IMR-90 (cell line): ENCODE measurements around the gene ITIH5. TPM values are rescaled to one million over a fixed set of nuclear protein-coding genes. Genes with fewer than 3 reads are reported as not detected.

Experiments
- ATAC-seq: fragments of 200-7000 bp; cut with Tn5 transposase; 2 replicates; pipeline ENCODE4 v1.9.1; 2020; ENCODE audit warnings: low read depth, mild to moderate bottlenecking, moderate library complexity
- BruUV-seq: library from RNA; stranded (reverse); fragments of 400-500 nt; replicated peaks from 2 replicates; lab custom pipeline; 2021; lab: Mats Ljungman, UMichigan
- CTCF ChIA-PET: fragments of 300-600 bp; formaldehyde crosslinking; extraction: SDS; loops from one replicate; lab custom pipeline; 2021; ENCODE audit warnings: antibody characterized with exemption; lab: Yijun Ruan, JAX
- POLR2A ChIA-PET: fragments of 300-600 bp; sonication (Branson Sonifier 250); formaldehyde crosslinking; loops from one replicate; lab custom pipeline; 2022; ENCODE audit warnings: antibody characterized with exemption; ENCODE audit not compliant: unreplicated experiment; lab: Charles Lee
- DNase-seq: peaks from one replicate; pipeline ENCODE4 v3.0.0; 2013
- H2AFZ ChIP-seq: replicated peaks from 2 replicates; pipeline ENCODE3; 2013; ENCODE audit warnings: low read length, mild to moderate bottlenecking; ENCODE audit not compliant: poor library complexity
- H2AK5ac ChIP-seq: 2 replicates; pipeline ENCODE4 v1.6.1; 2013; ENCODE audit warnings: low read depth, low read length, inconsistent platforms
- H2AK9ac ChIP-seq: replicated peaks from 2 replicates; pipeline ENCODE3; 2013; ENCODE audit warnings: mild to moderate bottlenecking, low read depth, low read length, moderate library complexity; ENCODE audit not compliant: poor library complexity
- H2BK120ac ChIP-seq: 2 replicates; pipeline ENCODE4 v1.6.1; 2013; ENCODE audit warnings: low read depth, low read length, inconsistent platforms
- H2BK15ac ChIP-seq: 3 replicates; pipeline ENCODE4 v1.6.1; 2013; ENCODE audit warnings: low read depth, low read length, inconsistent platforms
- H2BK20ac ChIP-seq: 2 replicates; pipeline ENCODE4 v1.6.1; 2013; ENCODE audit warnings: low read depth, mild to moderate bottlenecking, inconsistent platforms, low read length, moderate library complexity
- H2BK5ac ChIP-seq: 2 replicates; pipeline ENCODE4 v1.6.1; 2013; ENCODE audit warnings: mild to moderate bottlenecking, low read depth, low read length, inconsistent platforms; ENCODE audit not compliant: poor library complexity, severe bottlenecking
- H3K14ac ChIP-seq: replicated peaks from 2 replicates; pipeline ENCODE4 v1.6.1; 2013; ENCODE audit warnings: low read depth, low read length, inconsistent platforms
- H3K18ac ChIP-seq: 2 replicates; pipeline ENCODE4 v1.6.1; 2013; ENCODE audit warnings: low read depth, low read length, control low read depth
- H3K23ac ChIP-seq: 2 replicates; pipeline ENCODE4 v1.6.1; 2013; ENCODE audit warnings: low read depth, low read length, inconsistent platforms
- H3K27ac ChIP-seq: 2 replicates; pipeline ENCODE4 v1.5.1; 2013; ENCODE audit warnings: mild to moderate bottlenecking, control low read depth, low read length; ENCODE audit not compliant: insufficient read depth
- H3K27me3 ChIP-seq: 2 replicates; pipeline ENCODE4 v1.6.1; 2013; ENCODE audit warnings: low read length; ENCODE audit not compliant: control insufficient read depth, insufficient read depth
- H3K36me3 ChIP-seq: 2 replicates; pipeline ENCODE4 v1.6.1; 2013; ENCODE audit warnings: low read length, mixed read lengths; ENCODE audit not compliant: control insufficient read depth, insufficient read depth
- H3K4ac ChIP-seq: 2 replicates; pipeline ENCODE4 v1.6.1; 2013; ENCODE audit warnings: low read depth, low read length, inconsistent platforms
- H3K4me1 ChIP-seq: 2 replicates; pipeline ENCODE4 v1.6.1; 2013; ENCODE audit warnings: low read length, mixed read lengths; ENCODE audit not compliant: control insufficient read depth, insufficient read depth
- H3K4me2 ChIP-seq: 2 replicates; pipeline ENCODE4 v1.6.1; 2013; ENCODE audit warnings: low read depth, mild to moderate bottlenecking, control low read depth, low read length, moderate library complexity
- H3K4me3 ChIP-seq: 2 replicates; pipeline ENCODE4 v1.5.1; 2013; ENCODE audit warnings: low read depth, mild to moderate bottlenecking, control low read depth, low read length, moderate library complexity; ENCODE audit not compliant: insufficient read depth
- H3K56ac ChIP-seq: 2 replicates; pipeline ENCODE4 v1.6.1; 2013; ENCODE audit warnings: low read length, inconsistent platforms; ENCODE audit not compliant: insufficient read depth; ENCODE audit errors: extremely low read depth
- H3K79me1 ChIP-seq, 2 experiments: 2 replicates each; pipeline ENCODE4 v1.6.1; 2013; ENCODE audit warnings: low read length in 2 of 2, inconsistent platforms in 1 of 2, low read depth in 1 of 2
- H3K9ac ChIP-seq: 2 replicates; pipeline ENCODE4 v1.6.1; 2013; ENCODE audit warnings: low read depth, low read length, control low read depth
- H3K9me1 ChIP-seq: 2 replicates; pipeline ENCODE4 v1.6.1; 2013; ENCODE audit warnings: low read length, inconsistent platforms; ENCODE audit not compliant: insufficient read depth
- H3K9me3 ChIP-seq: 2 replicates; pipeline ENCODE4 v1.6.1; 2013; ENCODE audit warnings: low read length; ENCODE audit not compliant: control insufficient read depth, insufficient read depth
- H4K20me1 ChIP-seq: 2 replicates; pipeline ENCODE4 v1.6.1; 2013; ENCODE audit warnings: low read length, inconsistent platforms; ENCODE audit not compliant: insufficient read depth
- H4K5ac ChIP-seq: 2 replicates; pipeline ENCODE4 v1.6.1; 2013; ENCODE audit warnings: mild to moderate bottlenecking, low read depth, low read length, control low read depth
- H4K8ac ChIP-seq, 2 experiments: 2 replicates each; pipeline ENCODE4 v1.6.1; 2013; ENCODE audit warnings: low read depth in 2 of 2, low read length in 2 of 2, control low read depth in 1 of 2, inconsistent platforms in 1 of 2
- H4K91ac ChIP-seq: 2 replicates; pipeline ENCODE4 v1.6.1; 2013; ENCODE audit warnings: low read depth, low read length, inconsistent platforms; ENCODE audit not compliant: insufficient read depth
- BHLHE40 ChIP-seq: fragments of 150-350 bp; IDR thresholded peaks from 2 replicates; pipeline ENCODE4 v1.6.1; 2016; ENCODE audit warnings: mild to moderate bottlenecking, low read depth, low read length
- CEBPB ChIP-seq: IDR thresholded peaks from 2 replicates; pipeline ENCODE4 v1.6.1; 2012; ENCODE audit warnings: low read depth, low read length, improper control_type of control experiment
- CHD1 ChIP-seq: IDR thresholded peaks from 2 replicates; pipeline ENCODE4 v1.6.1; 2012; ENCODE audit warnings: low read depth, low read length, improper control_type of control experiment
- CTCF ChIP-seq: conservative IDR thresholded peaks from 2 replicates; pipeline ENCODE4 v1.5.1; 2012; ENCODE audit warnings: mild to moderate bottlenecking, low read depth, low read length, improper control_type of control experiment
- ELK1 ChIP-seq: fragments of 150-350 bp; IDR thresholded peaks from 2 replicates; pipeline ENCODE4 v1.6.1; 2016; ENCODE audit warnings: low read depth, mild to moderate bottlenecking, low read length, moderate library complexity, borderline replicate concordance
- FOS ChIP-seq: fragments of 150-350 bp; IDR thresholded peaks from 2 replicates; pipeline ENCODE4 v1.6.1; 2016; ENCODE audit warnings: low read depth, low read length
- MAFK ChIP-seq: IDR thresholded peaks from 2 replicates; pipeline ENCODE4 v1.6.1; 2012; ENCODE audit warnings: low read depth, low read length, improper control_type of control experiment
- MAZ ChIP-seq: IDR thresholded peaks from 2 replicates; pipeline ENCODE4 v1.6.1; 2012; ENCODE audit warnings: low read depth, mild to moderate bottlenecking, low read length, improper control_type of control experiment, moderate library complexity, borderline replicate concordance
- MXI1 ChIP-seq: IDR thresholded peaks from 2 replicates; pipeline ENCODE4 v1.6.1; 2012; ENCODE audit warnings: low read depth, mild to moderate bottlenecking, low read length, moderate library complexity, borderline replicate concordance
- NFE2L2 ChIP-seq: fragments of 150-350 bp; IDR thresholded peaks from 2 replicates; pipeline ENCODE4 v1.6.1; 2016; ENCODE audit warnings: low read depth, mild to moderate bottlenecking, low read length
- POLR2A ChIP-seq: IDR thresholded peaks from 2 replicates; pipeline ENCODE4 v1.6.1; 2012; ENCODE audit warnings: mild to moderate bottlenecking, low read depth, low read length
- RAD21 ChIP-seq: IDR thresholded peaks from 2 replicates; pipeline ENCODE4 v1.6.1; 2012; ENCODE audit warnings: low read length, improper control_type of control experiment
- RCOR1 ChIP-seq: IDR thresholded peaks from 2 replicates; pipeline ENCODE4 v1.6.1; 2012; ENCODE audit warnings: mild to moderate bottlenecking, low read length, improper control_type of control experiment; ENCODE audit not compliant: insufficient replicate concordance
- RFX5 ChIP-seq: IDR thresholded peaks from 2 replicates; pipeline ENCODE4 v1.8.0; 2012; ENCODE audit warnings: low read depth, mild to moderate bottlenecking, low read length, moderate library complexity
- SMC3 ChIP-seq: fragments of 150-350 bp; IDR thresholded peaks from 2 replicates; pipeline ENCODE4 v1.6.1; 2016; ENCODE audit warnings: low read depth, mild to moderate bottlenecking, antibody characterized with exemption, low read length, moderate library complexity
- USF2 ChIP-seq: fragments of 150-350 bp; IDR thresholded peaks from 2 replicates; pipeline ENCODE4 v1.6.1; 2017; ENCODE audit warnings: mild to moderate bottlenecking, antibody characterized with exemption, low read length, low read depth
- WGBS, 2 experiments: methylation state at CpG; one replicate each; pipeline versions ENCODE4 v1.1.5 to v1.1.7; 2013; ENCODE audit warnings: missing lambda C conversion rate in 2 of 2; ENCODE audit not compliant: insufficient read length in 1 of 2; ENCODE audit errors: extremely low coverage in 2 of 2; 5-methylcytosine and 5-hydroxymethylcytosine counted together
- dilution Hi-C: fragments of 300-500 bp; cut with HindIII; formaldehyde crosslinking; loops from one replicate; pipeline ENCODE4 v1.14.3; 2018; ENCODE audit warnings: low sequenced_read_pairs; ENCODE audit not compliant: unreplicated experiment
- in situ Hi-C: fragments of 300-500 bp; cut with MboI; formaldehyde crosslinking; loops from 3 replicates; pipeline ENCODE4 v1.14.3; 2019; ENCODE audit warnings: low sequenced_read_pairs, inconsistent platforms, mixed read lengths
- intact Hi-C: fragments of 100-400 bp; cut with micrococcal nuclease; formaldehyde crosslinking; loops from 2 replicates; pipeline ENCODE4 v1.10.0; 2022
- polyA plus RNA-seq, 3 experiments: library from polyadenylated mRNA; depleted of rRNA; stranded (reverse); fragments of >200 nt; gene quantifications; 2 replicates each; pipeline ENCODE4 v1.2.3, GENCODE V29; 2012; ENCODE audit warnings: low replicate concordance in 1 of 3
- total RNA-seq: library from RNA; depleted of rRNA; stranded (reverse); fragments of >200 nt; gene quantifications from 2 replicates; pipeline ENCODE4 v1.2.3, GENCODE V29; 2012

The ITIH5 gene
- total and polyA plus RNA-seq, 2 of the 4 experiments (the other 2 are of a cell fraction) = under 0.01 to 0.07 TPM

- no peak for ATAC-seq
- H2BK5ac ChIP-seq = no peak overlapping the region
- in situ Hi-C loops = no loop called here
- H3K18ac ChIP-seq = no peak overlapping the region
- no peak overlapping the region for H3K4me2 ChIP-seq
- no peak overlapping the region for H2AFZ ChIP-seq
- no peak overlapping the region for H2AK9ac ChIP-seq
- dilution Hi-C loops = no loop called here
- H3K9ac ChIP-seq = no peak overlapping the region
- H3K4me3 ChIP-seq = no peak overlapping the region
- no peak for TF ChIP-seq CHD1
- no peak for TF ChIP-seq RAD21
- TF ChIP-seq USF2 = no peak
- no peak for TF ChIP-seq BHLHE40
- TF ChIP-seq MAFK = no peak
- TF ChIP-seq POLR2A = no peak
- no peak for TF ChIP-seq CEBPB
- no peak for TF ChIP-seq MAZ
- TF ChIP-seq NFE2L2 = no peak
- no peak for TF ChIP-seq ELK1
- TF ChIP-seq FOS = no peak
- no peak for TF ChIP-seq RCOR1
- no peak for TF ChIP-seq RFX5
- TF ChIP-seq CTCF = no peak
- no peak for TF ChIP-seq SMC3
- TF ChIP-seq MXI1 = no peak
- POLR2A ChIA-PET = no interaction called here
- H3K9me3 ChIP-seq = no peaks in the 10 kb centered on the region
- intact Hi-C loops = no loop called here
- no peak for DNase-seq
- no peaks in the 10 kb centered on the region for H3K36me3 ChIP-seq
- no peak overlapping the region for H3K27ac ChIP-seq
- no peaks in the 10 kb centered on the region for H3K9me1 ChIP-seq
- H2BK120ac ChIP-seq = no peak overlapping the region
- H2BK15ac ChIP-seq = no peak overlapping the region
- H3K14ac ChIP-seq = no peak overlapping the region
- no peak overlapping the region for H3K4ac ChIP-seq
- no peak overlapping the region for H3K23ac ChIP-seq
- H4K8ac ChIP-seq = no peak overlapping the region
- H3K4me1 ChIP-seq = no peaks in the 10 kb centered on the region
- H2AK5ac ChIP-seq = no peak overlapping the region
- H3K27me3 ChIP-seq = no peaks in the 10 kb centered on the region; the same call in 1 of the 2 replicates
- no CpG with 5 or more reads among the region's 6 CpGs for WGBS, 2 experiments
- H3K79me1 ChIP-seq = no peaks in the 10 kb centered on the region
- no peak overlapping the region for H3K56ac ChIP-seq
- H2BK20ac ChIP-seq = no peak overlapping the region
- H4K5ac ChIP-seq = no peak overlapping the region
- BruUV-seq = no TSS peak
- CTCF ChIA-PET = no interaction called here
- H4K91ac ChIP-seq = no peak overlapping the region
- H4K20me1 ChIP-seq = no peaks in the 10 kb centered on the region
Measured at GRCh38 chr10:7649673-7650300, 17.0 kb downstream of the ITIH5 start.
